Measurements from ENCODE around the gene ZNF579. TPM values are rescaled to one million over a fixed set of nuclear protein-coding genes. Genes with fewer than 3 reads are reported as not detected.

ZNF579 gene
- total and polyA plus RNA-seq, 2 of the 13 experiments (the other 11 are each of a cell fraction or from before 2014, with no cell fraction given) = 2.1 to 2.9 TPM

GRCh38 chr19:55553217-55554182, 27.1 kb downstream of the ZNF579 start (continued):
- TF ChIP-seq, protein P1, sequence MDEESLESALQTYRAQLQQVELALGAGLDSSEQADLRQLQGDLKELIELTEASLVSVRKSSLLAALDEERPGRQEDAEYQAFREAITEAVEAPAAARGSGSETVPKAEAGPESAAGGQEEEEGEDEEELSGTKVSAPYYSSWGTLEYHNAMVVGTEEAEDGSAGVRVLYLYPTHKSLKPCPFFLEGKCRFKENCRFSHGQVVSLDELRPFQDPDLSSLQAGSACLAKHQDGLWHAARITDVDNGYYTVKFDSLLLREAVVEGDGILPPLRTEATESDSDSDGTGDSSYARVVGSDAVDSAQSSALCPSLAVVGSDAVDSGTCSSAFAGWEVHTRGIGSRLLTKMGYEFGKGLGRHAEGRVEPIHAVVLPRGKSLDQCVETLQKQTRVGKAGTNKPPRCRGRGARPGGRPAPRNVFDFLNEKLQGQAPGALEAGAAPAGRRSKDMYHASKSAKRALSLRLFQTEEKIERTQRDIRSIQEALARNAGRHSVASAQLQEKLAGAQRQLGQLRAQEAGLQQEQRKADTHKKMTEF (CRISPR knock-in tag; IDR thresholded peaks at IDR 0.05) = peak; percentile 54; the same call in 1 of the 2 replicates
- no peak for TF ChIP-seq ZNF558 (CRISPR knock-in tag; IDR thresholded peaks at IDR 0.05; ENCODE audit: borderline replicate concordance)
- no peak for TF ChIP-seq ZNF17 (CRISPR knock-in tag; IDR thresholded peaks at IDR 0.05)
- TF ChIP-seq BRD4 (CRISPR knock-in tag; IDR thresholded peaks at IDR 0.05) = no peak
- TF ChIP-seq ZNF331 (CRISPR knock-in tag; IDR thresholded peaks at IDR 0.05) = 0 out of 2 replicates have a peak, but pooled peaks have one; percentile 51
- peak; percentile 37 for TF ChIP-seq KAT8 (CRISPR knock-in tag; IDR thresholded peaks at IDR 0.05)
- TF ChIP-seq TCF7 (IDR thresholded peaks at IDR 0.05; ENCODE audit: low read depth) = peak; percentile 90
- no peak for TF ChIP-seq POLR2AphosphoS5 (IDR thresholded peaks at IDR 0.05; ENCODE audit: low read depth, low read length)
- no peak for TF ChIP-seq ASH2L (IDR thresholded peaks at IDR 0.05; ENCODE audit: insufficient read length, low read depth, low read length)
- TF ChIP-seq KDM5B (CRISPR knock-in tag; IDR thresholded peaks at IDR 0.05; ENCODE audit: borderline replicate concordance) = no peak
- no peak for TF ChIP-seq ZBTB39 (CRISPR knock-in tag; IDR thresholded peaks at IDR 0.05)
- TF ChIP-seq MTA3 (CRISPR knock-in tag; IDR thresholded peaks at IDR 0.05) = no peak
- TF ChIP-seq EP300 (IDR thresholded peaks at IDR 0.05; ENCODE audit: low read depth in 2 of 2, low read length in 2 of 2) = peak in 1 of 2 experiments; percentile 66; a peak in 1 of 4 replicates
- peak; percentile 19; the same call in 1 of the 2 replicates for TF ChIP-seq EP300 (CRISPR knock-in tag; IDR thresholded peaks at IDR 0.05; ENCODE audit: borderline replicate concordance)
- TF ChIP-seq HNRNPUL1 (IDR thresholded peaks at IDR 0.05; ENCODE audit: low read depth, low read length) = no peak
- TF ChIP-seq SMARCE1 (IDR thresholded peaks at IDR 0.05; ENCODE audit: borderline replicate concordance) = no peak
- TF ChIP-seq ZNF256 (CRISPR knock-in tag; conservative IDR thresholded peaks at IDR 0.05) = no peak
- TF ChIP-seq PCBP1 (IDR thresholded peaks at IDR 0.05; ENCODE audit: borderline replicate concordance, low read depth, low read length) = no peak
- TF ChIP-seq, protein P2, sequence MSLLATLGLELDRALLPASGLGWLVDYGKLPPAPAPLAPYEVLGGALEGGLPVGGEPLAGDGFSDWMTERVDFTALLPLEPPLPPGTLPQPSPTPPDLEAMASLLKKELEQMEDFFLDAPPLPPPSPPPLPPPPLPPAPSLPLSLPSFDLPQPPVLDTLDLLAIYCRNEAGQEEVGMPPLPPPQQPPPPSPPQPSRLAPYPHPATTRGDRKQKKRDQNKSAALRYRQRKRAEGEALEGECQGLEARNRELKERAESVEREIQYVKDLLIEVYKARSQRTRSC (CRISPR knock-in tag; IDR thresholded peaks at IDR 0.05; ENCODE audit: low read depth) = no peak
- 0 out of 2 replicates have a peak, but pooled peaks have one; percentile 20 for TF ChIP-seq ZNF609 (CRISPR knock-in tag; IDR thresholded peaks at IDR 0.05; ENCODE audit: borderline replicate concordance)
